Smooth muscle cell of the coronary artery (primary cell): ENCODE results near the gene FOXL1. TPM values are rescaled to one million over a fixed set of nuclear protein-coding genes. Genes with fewer than 3 reads are reported as not detected.

Experiments used
- total RNA-seq: library from RNA; depleted of rRNA; stranded (reverse); fragments of >200 nt; gene quantifications from 2 replicates; pipeline ENCODE4 v1.2.3, GENCODE V29; 2014; ENCODE audit warnings: low replicate concordance

The FOXL1 gene
- 1.1 and 20.4 TPM in 2 replicates for total RNA-seq

DNA sequence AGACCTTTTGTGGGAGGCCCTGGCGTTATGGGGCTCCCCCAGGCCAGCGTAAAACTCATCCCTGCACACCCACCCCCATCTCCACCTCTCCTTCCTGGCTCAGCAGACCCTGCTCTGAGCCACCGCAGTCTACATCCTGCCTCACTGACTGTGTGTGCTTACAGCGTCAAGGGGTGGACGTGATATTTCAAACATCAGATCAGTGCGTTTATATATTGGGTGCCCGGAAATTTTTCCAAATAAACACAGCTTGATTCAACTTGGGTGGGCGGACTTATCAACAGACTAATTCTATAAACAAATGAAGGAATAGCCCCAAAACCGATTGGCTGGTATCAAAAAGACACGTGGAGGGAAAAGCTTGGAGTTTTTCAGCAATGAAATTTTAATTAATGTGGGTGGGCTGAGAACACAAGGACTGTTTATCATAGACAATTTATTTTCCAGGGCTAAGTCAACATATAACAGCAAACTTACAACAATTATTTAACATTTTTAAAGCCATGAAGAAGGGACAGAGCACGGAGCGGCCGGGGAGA is at the start of gene FOXL1:
TSS of gene FOXL1 (plus strand) at position 489 of the 539 bp plus-strand sequence. CDS start 175 bp downstream, outside the sequence.

DNA sequence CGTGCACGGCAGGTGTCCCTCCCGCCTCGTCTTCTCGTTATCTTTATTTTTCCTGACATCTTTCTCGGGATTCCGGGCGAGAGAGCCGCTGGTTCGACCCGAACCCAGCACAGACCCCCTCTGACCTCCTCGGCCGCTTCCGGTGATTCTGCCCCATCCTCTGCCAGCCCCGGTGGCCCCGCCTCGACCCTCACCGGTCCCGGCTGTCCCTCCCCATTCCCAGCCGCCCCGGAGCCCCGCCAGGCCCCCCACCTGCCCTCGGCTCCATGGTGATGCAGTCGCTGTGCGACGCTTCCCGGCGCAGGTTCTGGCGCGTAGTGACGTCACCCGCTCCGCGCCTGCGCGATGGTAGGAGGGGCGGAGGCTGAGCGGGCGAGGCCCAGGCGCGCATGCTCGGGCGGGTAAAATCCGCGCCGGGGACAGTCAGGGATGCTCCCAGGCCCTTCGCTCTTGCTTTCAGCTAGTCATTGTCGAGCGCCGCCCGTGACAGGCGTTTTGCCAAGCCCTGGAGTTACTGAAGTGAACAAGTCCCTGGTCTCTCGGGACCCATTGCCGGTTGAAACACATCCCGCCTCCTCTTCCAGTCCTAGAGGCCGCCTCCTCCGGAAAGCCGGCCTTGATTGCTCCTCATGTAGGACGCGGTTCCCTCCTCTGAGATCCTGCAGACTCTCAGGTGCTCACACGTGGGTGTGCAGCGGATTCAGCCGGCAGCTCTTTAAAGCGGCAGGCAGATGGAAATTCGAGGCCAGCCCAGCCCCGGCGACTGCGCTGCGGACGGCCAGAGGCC is 23.2 kb upstream of the FOXL1 start, which contains the start of gene MTHFSD:
TSS of gene MTHFSD (minus strand) at position 319 of the 787 bp plus-strand sequence. CDS start at position 268, 51 bp downstream.

DNA sequence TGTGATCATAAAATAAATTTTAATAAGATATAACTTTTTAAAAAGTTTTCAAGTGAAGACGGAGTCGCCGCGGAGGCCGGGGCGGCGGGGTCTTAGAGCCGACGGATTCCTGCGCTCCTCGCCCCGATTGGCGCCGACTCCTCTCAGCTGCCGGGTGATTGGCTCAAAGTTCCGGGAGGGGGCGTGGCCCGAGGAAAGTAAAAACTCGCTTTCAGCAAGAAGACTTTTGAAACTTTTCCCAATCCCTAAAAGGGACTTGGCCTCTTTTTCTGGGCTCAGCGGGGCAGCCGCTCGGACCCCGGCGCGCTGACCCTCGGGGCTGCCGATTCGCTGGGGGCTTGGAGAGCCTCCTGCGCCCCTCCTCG is 11.8 kb upstream of the FOXL1 start, which contains the start of gene FOXC2:
TSS of gene FOXC2 (plus strand) at position 229 of the 365 bp plus-strand sequence. CDS start 507 bp downstream, outside the sequence.

Other genes with a start within 250 kb of the FOXL1 start
- gene FOXF1, start 68.0 kb upstream of the FOXL1 start, total RNA-seq: not detected in 2 replicates
- 9.8 and 11.9 TPM in 2 replicates for gene MTHFSD, start 23.3 kb upstream of the FOXL1 start, total RNA-seq
- gene FOXC2, start 11.7 kb upstream of the FOXL1 start, total RNA-seq: 4.1 TPM in 1 of 2 replicates, not detected in the other